Neural progenitor cell (in vitro differentiated cells): ENCODE data around the gene DCTPP1. TPM values are rescaled to one million over a fixed set of nuclear protein-coding genes. Genes with fewer than 3 reads are reported as not detected.

ENCODE experiments used
- DNase-seq: peaks from one replicate; pipeline ENCODE4 v3.0.0-alpha.2; 2016; ENCODE audit warnings: low spot score
- H2AFZ ChIP-seq: fragments of 200-600 bp; sonication (generic); replicated peaks from 2 replicates; pipeline ENCODE4 v1.6.1; 2016; ENCODE audit warnings: antibody characterized with exemption
- H3F3A ChIP-seq: fragments of 200-600 bp; sonication (generic); 2 replicates; pipeline ENCODE4 v1.6.1; 2016; ENCODE audit warnings: antibody characterized with exemption, low read depth
- H3K27ac ChIP-seq: fragments of 200-600 bp; sonication (generic); 2 replicates; pipeline ENCODE4 v1.5.1; 2016; ENCODE audit warnings: mild to moderate bottlenecking
- H3K27me3 ChIP-seq: fragments of 200-600 bp; sonication (generic); 2 replicates; pipeline ENCODE4 v1.6.1; 2016; ENCODE audit warnings: mild to moderate bottlenecking, moderate library complexity
- H3K36me3 ChIP-seq: fragments of 200-600 bp; sonication (generic); 2 replicates; pipeline ENCODE4 v1.5.1; 2016
- H3K4me1 ChIP-seq: fragments of 200-600 bp; sonication (generic); 2 replicates; pipeline ENCODE4 v1.6.1; 2016; ENCODE audit warnings: mixed run types
- H3K4me2 ChIP-seq: fragments of 200-600 bp; sonication (generic); 2 replicates; pipeline ENCODE4 v1.6.1; 2016
- H3K4me3 ChIP-seq: fragments of 200-600 bp; sonication (generic); 2 replicates; pipeline ENCODE4 v1.5.1; 2016
- H3K79me2 ChIP-seq: fragments of 200-600 bp; sonication (generic); 2 replicates; pipeline ENCODE4 v1.6.1; 2016; ENCODE audit warnings: low read depth
- H3K9ac ChIP-seq: fragments of 200-600 bp; sonication (generic); 2 replicates; pipeline ENCODE4 v1.6.1; 2016
- H3K9me3 ChIP-seq: fragments of 200-600 bp; sonication (generic); 2 replicates; pipeline ENCODE4 v1.5.1; 2016; ENCODE audit warnings: low read depth
- H4K20me1 ChIP-seq: fragments of 200-600 bp; sonication (generic); 2 replicates; pipeline ENCODE4 v1.6.1; 2016; ENCODE audit warnings: low read depth
- H3K27ac Mint-ChIP-seq: 3 replicates; pipeline ENCODE4 v1.8.0; 2021; ENCODE audit warnings: mixed read lengths
- H3K27me3 Mint-ChIP-seq: 2 replicates; pipeline ENCODE4 v1.8.0; 2022; ENCODE audit warnings: low read depth, mild to moderate bottlenecking, inconsistent platforms, moderate library complexity, mixed read lengths; ENCODE audit not compliant: insufficient read depth
- H3K36me3 Mint-ChIP-seq: 3 replicates; pipeline ENCODE4 v1.8.0; 2021; ENCODE audit warnings: mixed read lengths
- H3K4me1 Mint-ChIP-seq: 3 replicates; pipeline ENCODE4 v1.8.0; 2021; ENCODE audit warnings: mixed read lengths
- H3K4me3 Mint-ChIP-seq: 3 replicates; pipeline ENCODE4 v1.8.0; 2021; ENCODE audit warnings: mild to moderate bottlenecking, moderate library complexity, mixed read lengths
- H3K9me3 Mint-ChIP-seq: 3 replicates; pipeline ENCODE4 v1.8.0; 2020; ENCODE audit warnings: mixed read lengths
- CTCF ChIP-seq: fragments of 200-600 bp; sonication (generic); IDR thresholded peaks from 2 replicates; pipeline ENCODE4 v1.5.1; 2017; ENCODE audit warnings: antibody characterized with exemption, mild to moderate bottlenecking
- EZH2 ChIP-seq: fragments of 200-600 bp; sonication (generic); IDR thresholded peaks from 2 replicates; pipeline ENCODE4 v1.6.1; 2017; ENCODE audit warnings: antibody characterized with exemption, mild to moderate bottlenecking, moderate library complexity
- EZH2phosphoT487 ChIP-seq: fragments of 200-600 bp; sonication (generic); IDR thresholded peaks from 2 replicates; pipeline ENCODE4 v1.6.1; 2017; ENCODE audit warnings: antibody characterized with exemption
- total RNA-seq: library from RNA; depleted of rRNA; stranded (reverse); fragments of >200 nt; gene quantifications from 2 replicates; pipeline ENCODE4 v1.2.3, GENCODE V29; 2015; ENCODE audit warnings: low replicate concordance

Gene DCTPP1
- total RNA-seq, 1 donor from 2014 or later, result 30.4 TPM

GRCh38 chr16:30377050-30377811, 52.6 kb downstream of the DCTPP1 start:
- no peak for TF ChIP-seq EZH2
- no peak for TF ChIP-seq CTCF
- no peak for TF ChIP-seq EZH2phosphoT487
- Mint-ChIP-seq H3K27me3 (no peaks in the 10 kb centered on the region), H3K27ac (peak overlapping the region; percentile 91), H3K4me1 (peaks cover 34% of the 10 kb centered on the region), H3K36me3 (peaks cover 3% of the 10 kb centered on the region), H3K9me3 (no peaks in the 10 kb centered on the region), H3K4me3 (peak overlapping the region; percentile 95)
- peaks cover 6% of the 10 kb centered on the region for H4K20me1 ChIP-seq
- peaks cover 27% of the 10 kb centered on the region for H3F3A ChIP-seq
- peak overlapping the region; percentile 99 for H3K27ac ChIP-seq
- peak overlapping the region; percentile 62 for H3K4me3 ChIP-seq
- H3K4me1 ChIP-seq, result peaks cover 19% of the 10 kb centered on the region
- no peak overlapping the region for H3K9ac ChIP-seq
- H3K79me2 ChIP-seq, result peaks cover 16% of the 10 kb centered on the region
- H3K4me2 ChIP-seq, result peak overlapping the region; percentile 79
- H3K36me3 ChIP-seq, result no peaks in the 10 kb centered on the region
- no peak overlapping the region for H2AFZ ChIP-seq
- no peaks in the 10 kb centered on the region for H3K9me3 ChIP-seq
- DNase-seq, result peak; percentile 38
- no peaks in the 10 kb centered on the region for H3K27me3 ChIP-seq

GRCh38 chr16:30376461-30376902, 53.3 kb downstream of the DCTPP1 start:
- TF ChIP-seq EZH2 (no peak), CTCF (no peak), EZH2phosphoT487 (no peak)
- DNase-seq, result no peak
- no peak overlapping the region for H3K4me3 ChIP-seq
- H3K27me3 ChIP-seq, result no peaks in the 10 kb centered on the region
- peaks cover 6% of the 10 kb centered on the region for H4K20me1 ChIP-seq
- H3K4me2 ChIP-seq, result no peak overlapping the region
- no peaks in the 10 kb centered on the region for H3K9me3 ChIP-seq
- Mint-ChIP-seq H3K27ac (no peak overlapping the region), H3K9me3 (no peaks in the 10 kb centered on the region), H3K27me3 (no peaks in the 10 kb centered on the region), H3K36me3 (peaks cover 3% of the 10 kb centered on the region), H3K4me1 (peaks cover 36% of the 10 kb centered on the region), H3K4me3 (peak overlapping the region; percentile 24)
- peaks cover 29% of the 10 kb centered on the region for H3F3A ChIP-seq
- H3K36me3 ChIP-seq, result no peaks in the 10 kb centered on the region
- H3K79me2 ChIP-seq, result peaks cover 16% of the 10 kb centered on the region
- no peak overlapping the region for H2AFZ ChIP-seq
- H3K9ac ChIP-seq, result no peak overlapping the region
- peaks cover 22% of the 10 kb centered on the region for H3K4me1 ChIP-seq
- H3K27ac ChIP-seq, result no peak overlapping the region

GRCh38 chr16:30375864-30376263, 54.0 kb downstream of the DCTPP1 start:
- Histone ChIP-seq H3K27me3 (no peaks in the 10 kb centered on the region), H3K36me3 (no peaks in the 10 kb centered on the region), H3K4me3 (no peak overlapping the region), H3K27ac (no peak overlapping the region), H3K9me3 (no peaks in the 10 kb centered on the region), H3K79me2 (peaks cover 16% of the 10 kb centered on the region), H2AFZ (no peak overlapping the region), H3K9ac (no peak overlapping the region), H3F3A (peaks cover 34% of the 10 kb centered on the region), H4K20me1 (peaks cover 6% of the 10 kb centered on the region), H3K4me2 (peak overlapping the region; percentile 5), H3K4me1 (peaks cover 25% of the 10 kb centered on the region)
- peak overlapping the region; percentile 18 for H3K4me3 Mint-ChIP-seq
- DNase-seq, result no peak
- H3K4me1 Mint-ChIP-seq, result peaks cover 36% of the 10 kb centered on the region
- no peaks in the 10 kb centered on the region for H3K9me3 Mint-ChIP-seq
- no peak overlapping the region for H3K27ac Mint-ChIP-seq
- TF ChIP-seq EZH2, result no peak
- no peak for TF ChIP-seq EZH2phosphoT487
- no peak for TF ChIP-seq CTCF
- no peaks in the 10 kb centered on the region for H3K27me3 Mint-ChIP-seq
- peaks cover 3% of the 10 kb centered on the region for H3K36me3 Mint-ChIP-seq
